ENCODE measurements around the gene METRN.

The METRN gene

DNA sequence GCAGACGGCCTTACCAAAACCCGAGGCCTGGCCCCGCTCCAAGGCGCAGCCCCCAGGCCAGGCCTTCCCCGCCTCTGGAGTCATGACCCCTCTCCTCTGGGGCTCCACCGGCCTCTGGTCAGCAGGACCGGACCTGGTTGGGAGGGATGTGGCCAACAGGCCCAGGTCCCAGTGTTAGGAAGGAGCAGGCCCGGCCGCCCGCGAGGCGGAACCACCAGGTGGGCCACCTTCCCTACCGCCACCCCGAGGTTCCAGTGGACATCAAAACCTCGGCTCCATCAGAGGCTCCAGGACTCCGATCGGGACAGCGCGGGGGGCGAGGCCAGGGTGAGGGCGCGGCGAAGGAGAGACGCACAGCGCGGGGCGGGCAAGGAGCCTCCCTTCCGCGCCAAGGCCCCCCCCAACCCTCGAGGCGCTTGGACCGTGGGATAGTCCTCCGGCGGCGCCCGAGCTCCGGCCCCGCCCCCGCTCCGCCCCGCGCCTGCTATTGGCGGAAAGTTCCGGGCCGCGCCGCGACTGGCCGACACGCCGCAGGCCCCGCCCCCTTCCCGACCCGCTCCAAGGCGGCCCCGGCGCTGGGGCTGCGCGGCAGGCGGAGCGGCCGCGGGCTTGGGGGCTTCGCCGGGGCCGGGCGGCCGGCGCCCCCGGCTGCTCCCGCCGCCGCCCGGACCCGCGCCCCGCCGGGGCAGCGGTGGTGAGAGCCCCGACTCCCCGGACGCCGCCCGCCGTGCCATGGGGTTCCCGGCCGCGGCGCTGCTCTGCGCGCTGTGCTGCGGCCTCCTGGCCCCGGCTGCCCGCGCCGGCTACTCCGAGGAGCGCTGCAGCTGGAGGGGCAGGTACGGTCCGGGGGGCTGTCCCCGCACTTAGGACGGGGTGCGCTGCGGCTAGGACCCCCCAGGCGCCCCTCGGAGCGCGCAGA lies at the start of gene METRN:
METRN (plus strand) TSS at position 561 of the 919 bp plus-strand sequence; CDS start at position 733, 172 bp downstream.
- FAIRE-seq (peak; percentile 87), DNase-seq (ENCODE audit: insufficient read length, low spot score) (peak; percentile 84)

DNA sequence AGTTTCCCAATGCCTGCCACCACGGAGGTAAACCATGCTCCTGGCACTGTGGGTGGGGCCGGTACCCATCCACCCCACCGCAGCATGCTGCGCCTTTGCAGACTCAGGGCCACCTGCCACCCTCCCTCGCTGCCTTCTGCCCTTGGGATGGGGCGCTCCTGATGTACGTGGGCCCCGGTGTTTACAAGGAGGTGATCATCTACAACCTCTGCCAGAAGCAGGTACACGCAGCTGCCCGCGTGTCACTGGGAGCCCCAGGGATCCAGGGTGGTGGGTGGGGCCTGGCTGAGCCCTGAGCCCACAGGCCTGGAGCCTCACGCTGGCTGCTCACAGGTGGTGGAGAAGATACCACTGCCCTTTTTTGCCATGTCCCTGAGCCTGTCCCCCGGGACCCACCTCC lies 48.3 kb upstream of the METRN start:
- no peak for DNase-seq (ENCODE audit: insufficient read length, low spot score)
- no peak for FAIRE-seq

DNA sequence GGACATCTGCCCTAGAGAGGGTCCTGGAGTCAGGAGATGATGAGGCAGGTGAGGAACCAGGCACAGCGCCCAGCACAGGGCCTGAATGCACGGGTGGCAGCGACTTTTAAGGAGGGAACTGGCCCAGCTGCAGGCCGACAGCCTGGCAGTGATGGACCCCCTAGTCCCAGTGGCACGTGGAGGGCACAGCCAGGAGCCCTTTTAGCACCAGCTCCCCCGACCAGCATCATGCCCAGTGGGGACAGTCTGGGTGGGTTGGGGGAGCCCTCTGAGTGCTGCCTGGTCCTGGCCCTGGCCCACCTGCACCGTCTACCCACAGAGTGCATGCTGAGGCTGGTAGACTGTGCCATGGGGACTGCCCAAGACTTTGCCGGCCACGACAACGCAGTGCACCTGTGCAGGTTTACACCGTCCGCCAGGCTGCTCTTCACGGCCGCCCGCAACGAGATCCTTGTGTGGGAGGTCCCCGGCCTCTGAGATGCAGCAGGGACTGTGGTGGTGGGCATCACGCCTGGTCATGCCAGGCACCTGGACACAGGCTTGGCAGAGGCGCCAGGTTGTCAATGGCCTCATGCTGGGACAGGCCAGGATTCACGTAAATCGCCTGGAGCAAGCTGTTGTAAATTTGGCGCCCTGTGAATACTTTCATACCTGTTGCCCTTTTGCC lies 47.7 kb upstream of the METRN start:
- peak; percentile 42 for FAIRE-seq
- no peak for DNase-seq (ENCODE audit: insufficient read length, low spot score)

DNA sequence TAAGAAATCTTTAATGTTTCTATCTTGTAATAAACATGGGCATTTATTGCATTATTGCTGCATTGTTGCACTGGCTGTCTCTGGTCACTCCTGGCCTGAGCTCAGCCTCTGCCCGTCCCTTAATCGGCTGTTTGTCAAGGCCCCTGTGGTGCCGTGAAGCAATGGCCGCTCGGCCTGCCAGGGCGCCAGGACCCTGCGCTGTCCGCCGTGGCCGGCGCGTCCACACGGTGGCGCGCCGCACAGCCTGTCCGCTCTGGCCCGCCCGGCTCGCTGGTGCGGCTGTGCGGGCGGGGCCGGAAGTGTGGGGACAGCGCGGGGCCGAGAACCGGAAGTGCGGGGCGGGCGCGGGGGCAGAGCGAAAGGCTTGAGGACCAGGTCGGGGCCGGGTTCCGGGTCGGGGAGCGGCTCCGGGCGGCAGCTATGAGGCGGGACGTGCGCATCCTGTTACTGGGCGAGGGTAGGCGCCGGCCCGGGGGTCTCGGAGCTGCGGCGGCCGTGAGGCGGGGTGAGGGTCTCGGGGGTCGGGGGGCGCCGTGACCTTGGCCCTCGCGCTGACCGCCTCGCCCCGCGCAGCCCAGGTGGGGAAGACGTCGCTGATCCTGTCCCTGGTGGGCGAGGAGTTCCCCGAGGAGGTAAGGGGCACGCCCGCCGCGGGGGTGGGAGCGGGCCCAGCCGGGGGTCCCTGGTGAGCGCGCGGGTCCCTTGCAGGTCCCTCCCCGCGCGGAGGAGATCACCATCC lies 47.0 kb upstream of the METRN start, which contains the start of gene RHOT2:
RHOT2 (plus strand) TSS at position 353 of the 739 bp plus-strand sequence; CDS start at position 421, 68 bp downstream.
- peak; percentile 99 for FAIRE-seq

DNA sequence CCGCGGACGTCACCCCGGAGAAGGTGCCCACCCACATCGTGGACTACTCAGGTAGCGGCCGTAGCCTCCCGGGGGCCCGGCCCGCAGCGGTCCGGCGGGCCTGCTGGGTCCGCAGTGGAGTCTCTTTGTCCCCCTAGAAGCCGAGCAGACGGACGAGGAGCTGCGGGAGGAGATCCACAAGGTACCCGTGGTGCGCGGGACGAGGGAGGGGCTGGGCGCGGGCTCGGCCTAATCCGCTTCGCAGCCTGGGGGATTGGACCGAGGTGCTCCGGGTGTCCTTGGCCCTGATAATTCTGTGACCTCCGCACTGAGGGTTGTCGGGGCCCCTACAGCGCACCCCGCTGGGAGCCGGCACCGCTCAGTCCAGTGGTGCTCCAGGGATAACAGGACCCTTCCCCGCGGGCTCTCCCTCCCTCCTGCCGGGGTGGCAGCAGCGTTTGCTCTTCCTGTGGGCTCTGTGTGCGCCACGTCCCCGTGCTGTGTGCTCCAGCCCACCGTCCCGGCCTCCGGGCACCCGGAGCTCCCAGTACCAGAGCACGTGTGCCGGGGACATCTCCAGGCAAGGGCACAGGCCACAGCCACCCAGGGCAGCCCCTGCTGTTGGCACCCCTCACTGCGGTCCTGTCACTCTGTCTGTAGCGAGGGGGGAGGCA lies 46.3 kb upstream of the METRN start:
- DNase-seq (ENCODE audit: insufficient read length, low spot score) (no peak), FAIRE-seq (no peak)

More for the DNA sequence above, 47.0 kb upstream of the METRN start, which contains the start of gene RHOT2:
- DNase-seq (ENCODE audit: insufficient read length, low spot score): peak; percentile 84

DNA sequence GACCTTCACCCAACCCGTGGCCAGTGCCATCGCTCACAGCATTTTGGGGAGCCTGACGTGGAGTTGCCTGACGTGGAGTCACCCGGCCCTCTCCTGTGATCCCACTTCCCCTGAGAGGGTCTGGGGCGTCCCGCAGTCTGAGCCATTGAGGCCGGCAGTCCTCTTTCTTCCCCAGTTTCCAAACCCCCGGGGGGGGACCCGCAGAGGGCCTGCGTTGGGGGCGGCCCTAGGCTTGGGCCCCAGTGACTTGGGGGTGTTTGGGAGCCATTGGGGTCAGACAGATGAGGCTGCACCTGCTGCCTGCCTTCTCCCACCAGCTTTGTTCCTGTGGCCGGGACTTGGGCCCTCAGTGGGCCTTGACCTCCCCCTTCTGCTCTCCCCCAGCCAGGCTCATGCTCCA lies 45.3 kb upstream of the METRN start:
- FAIRE-seq (no peak), DNase-seq (ENCODE audit: insufficient read length, low spot score) (no peak)

DNA sequence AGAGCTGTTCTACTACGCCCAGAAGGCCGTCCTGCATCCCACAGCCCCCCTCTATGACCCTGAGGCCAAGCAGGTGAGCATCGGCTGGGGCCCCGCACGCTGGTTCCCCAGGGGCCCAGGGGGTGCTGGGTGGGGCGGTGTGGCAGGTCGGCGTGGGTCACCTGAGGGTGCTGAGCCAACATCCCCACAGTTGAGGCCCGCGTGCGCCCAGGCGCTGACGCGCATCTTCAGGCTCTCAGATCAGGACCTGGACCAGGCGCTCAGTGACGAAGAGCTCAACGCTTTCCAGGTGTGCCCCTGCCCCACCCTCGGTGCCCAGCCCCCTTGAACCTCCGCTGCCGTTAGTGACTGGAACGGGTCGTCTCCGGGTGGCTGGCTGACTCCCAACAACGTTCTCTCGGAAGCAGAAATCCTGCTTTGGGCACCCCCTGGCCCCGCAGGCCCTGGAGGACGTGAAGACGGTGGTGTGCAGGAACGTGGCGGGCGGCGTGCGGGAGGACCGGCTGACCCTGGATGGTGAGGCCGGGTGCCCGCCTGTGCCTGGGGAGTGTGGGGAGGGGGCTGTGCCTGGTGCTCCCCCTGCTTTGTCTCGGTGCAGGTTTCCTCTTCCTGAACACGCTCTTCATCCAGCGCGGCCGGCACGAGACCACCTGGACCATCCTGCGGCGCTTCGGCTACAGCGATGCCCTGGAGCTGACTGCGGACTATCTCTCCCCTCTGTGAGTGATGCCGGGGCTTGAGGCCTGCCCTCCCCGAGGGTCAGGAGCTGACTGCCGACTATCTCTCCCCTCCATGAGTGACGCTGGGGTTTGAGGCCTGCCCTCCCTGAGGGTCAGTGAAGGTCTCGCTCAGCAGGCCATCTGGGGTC lies 44.2 kb upstream of the METRN start:
- no peak for FAIRE-seq

DNA sequence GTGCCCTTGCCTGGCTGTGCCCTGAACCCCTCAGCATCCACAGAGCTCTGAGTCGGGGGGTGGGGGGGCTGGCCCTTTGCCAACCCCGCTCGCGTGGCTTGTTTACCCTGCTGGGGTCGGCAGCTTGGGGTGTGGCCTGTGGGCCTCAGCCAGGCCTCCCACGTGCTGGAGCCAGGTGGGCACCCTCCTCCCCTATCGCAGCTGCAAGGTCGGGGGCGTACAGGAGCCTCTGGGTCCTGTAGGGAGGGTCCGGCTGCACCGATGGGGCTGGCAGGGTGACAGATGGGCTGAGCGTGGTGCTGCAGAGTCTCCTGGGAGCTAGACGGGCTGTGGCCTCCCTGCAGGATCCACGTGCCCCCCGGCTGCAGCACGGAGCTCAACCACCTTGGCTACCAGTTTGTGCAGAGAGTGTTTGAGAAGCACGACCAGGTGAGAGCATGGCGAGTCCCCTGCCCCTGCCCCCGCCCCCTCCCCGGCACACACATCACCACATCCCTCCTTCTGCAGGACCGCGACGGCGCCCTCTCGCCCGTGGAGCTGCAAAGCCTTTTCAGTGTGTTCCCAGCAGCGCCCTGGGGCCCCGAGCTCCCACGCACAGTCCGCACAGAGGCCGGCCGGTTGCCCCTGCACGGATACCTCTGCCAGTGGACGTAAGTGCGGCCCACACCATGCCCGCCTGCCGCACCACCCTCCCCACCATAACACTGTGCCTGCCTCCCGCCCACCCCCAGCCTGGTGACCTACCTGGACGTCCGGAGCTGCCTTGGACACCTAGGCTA lies 43.4 kb upstream of the METRN start:
- FAIRE-seq: no peak
- no peak for DNase-seq (ENCODE audit: insufficient read length, low spot score)

More for the DNA sequence above, 44.2 kb upstream of the METRN start:
- no peak for DNase-seq (ENCODE audit: insufficient read length, low spot score)

DNA sequence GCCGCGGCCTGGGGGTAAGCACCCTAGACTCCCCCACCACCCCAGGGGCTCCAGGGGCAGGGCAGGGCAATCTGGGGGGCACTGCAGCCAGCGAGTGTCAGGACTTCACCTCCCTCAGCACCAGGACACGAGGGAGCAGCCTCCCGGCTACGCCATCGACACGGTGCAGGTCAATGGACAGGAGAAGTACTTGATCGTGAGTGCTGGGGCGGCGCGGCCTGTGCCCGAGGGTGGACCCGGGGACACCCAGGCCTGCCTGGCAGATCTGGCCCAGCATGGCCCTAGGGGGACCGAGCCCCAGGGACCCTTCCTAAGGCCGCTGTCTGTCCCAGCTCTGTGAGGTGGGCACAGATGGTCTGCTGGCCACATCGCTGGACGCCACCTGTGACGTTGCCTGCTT lies 42.5 kb upstream of the METRN start:
- no peak for DNase-seq (ENCODE audit: insufficient read length, low spot score)
- FAIRE-seq: no peak

DNA sequence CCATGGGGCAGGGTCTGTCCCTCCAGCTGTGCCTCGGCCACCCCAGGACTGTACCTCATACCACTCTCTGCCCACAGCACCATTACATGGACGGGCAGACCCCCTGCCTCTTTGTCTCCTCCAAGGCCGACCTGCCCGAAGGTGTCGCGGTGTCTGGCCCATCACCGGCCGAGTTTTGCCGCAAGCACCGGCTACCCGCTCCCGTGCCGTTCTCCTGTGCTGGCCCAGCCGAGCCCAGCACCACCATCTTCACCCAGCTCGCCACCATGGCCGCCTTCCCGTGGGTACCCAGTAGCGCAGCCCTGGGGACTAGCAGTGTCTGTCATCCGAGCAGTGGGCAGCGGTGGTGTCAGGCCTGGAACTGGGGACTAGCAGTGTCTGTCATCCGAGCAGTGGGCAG lies 42.1 kb upstream of the METRN start:
- no peak for DNase-seq (ENCODE audit: insufficient read length, low spot score)
- no peak for FAIRE-seq

DNA sequence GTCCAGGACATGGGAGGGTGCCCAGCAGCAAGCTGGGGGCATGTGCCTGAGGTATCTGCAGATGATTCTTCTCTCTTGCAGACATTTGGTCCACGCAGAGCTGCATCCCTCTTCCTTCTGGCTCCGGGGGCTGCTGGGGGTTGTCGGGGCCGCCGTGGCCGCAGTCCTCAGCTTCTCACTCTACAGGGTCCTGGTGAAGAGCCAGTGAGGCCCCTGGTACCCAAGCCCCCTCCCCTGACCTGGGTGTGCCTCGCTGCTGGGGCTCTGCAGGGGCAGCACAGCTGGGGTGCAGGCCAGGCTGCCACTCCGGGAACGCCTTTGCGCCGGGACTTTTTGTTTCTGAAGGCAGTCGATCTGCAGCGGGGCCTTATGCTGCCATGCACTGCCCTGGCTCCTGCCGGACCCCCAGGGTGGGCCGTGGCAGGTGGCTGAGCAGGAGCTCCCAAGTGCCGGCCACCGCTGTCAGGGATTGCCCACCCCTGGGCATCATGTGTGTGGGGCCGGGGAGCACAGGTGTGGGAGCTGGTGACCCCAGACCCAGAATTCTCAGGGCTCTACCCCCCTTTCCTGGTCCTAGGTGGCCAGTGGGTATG lies 41.4 kb upstream of the METRN start:
- DNase-seq (ENCODE audit: insufficient read length, low spot score) (no peak), FAIRE-seq (no peak)

DNA sequence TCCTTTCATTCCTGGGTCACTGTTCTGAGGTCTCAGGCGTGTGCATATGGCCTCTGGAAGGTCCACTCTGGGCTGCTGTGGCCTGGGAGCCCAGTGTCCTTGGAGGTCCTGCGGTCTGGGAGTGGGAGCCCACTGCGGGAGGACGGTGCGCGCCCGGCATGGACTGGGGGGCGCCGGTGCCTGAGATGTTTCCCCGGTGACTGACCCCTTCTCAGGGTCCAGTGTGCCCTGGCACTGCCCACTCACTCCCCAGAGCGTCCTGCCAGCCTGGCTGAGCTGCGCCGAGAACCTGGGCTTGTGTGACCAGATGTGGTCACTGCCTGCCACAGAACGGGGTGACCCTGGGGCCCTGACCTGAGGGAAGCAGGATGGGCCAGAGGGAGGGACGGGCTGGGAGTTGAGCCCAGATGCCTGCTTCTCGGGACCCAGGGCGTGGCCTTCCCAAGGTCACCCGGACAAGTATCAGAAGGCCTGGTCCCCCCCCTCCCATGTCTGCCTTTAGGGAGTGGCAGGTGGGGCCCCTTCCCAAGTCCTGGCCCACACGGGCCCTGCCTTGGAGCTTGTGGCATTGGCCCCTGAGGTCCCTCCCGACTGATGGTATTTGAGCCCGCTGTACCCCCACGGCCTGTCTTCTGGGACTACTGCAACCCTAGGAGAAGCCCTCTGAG lies 40.6 kb upstream of the METRN start:
- no peak for FAIRE-seq
- no peak for DNase-seq (ENCODE audit: insufficient read length, low spot score)

DNA sequence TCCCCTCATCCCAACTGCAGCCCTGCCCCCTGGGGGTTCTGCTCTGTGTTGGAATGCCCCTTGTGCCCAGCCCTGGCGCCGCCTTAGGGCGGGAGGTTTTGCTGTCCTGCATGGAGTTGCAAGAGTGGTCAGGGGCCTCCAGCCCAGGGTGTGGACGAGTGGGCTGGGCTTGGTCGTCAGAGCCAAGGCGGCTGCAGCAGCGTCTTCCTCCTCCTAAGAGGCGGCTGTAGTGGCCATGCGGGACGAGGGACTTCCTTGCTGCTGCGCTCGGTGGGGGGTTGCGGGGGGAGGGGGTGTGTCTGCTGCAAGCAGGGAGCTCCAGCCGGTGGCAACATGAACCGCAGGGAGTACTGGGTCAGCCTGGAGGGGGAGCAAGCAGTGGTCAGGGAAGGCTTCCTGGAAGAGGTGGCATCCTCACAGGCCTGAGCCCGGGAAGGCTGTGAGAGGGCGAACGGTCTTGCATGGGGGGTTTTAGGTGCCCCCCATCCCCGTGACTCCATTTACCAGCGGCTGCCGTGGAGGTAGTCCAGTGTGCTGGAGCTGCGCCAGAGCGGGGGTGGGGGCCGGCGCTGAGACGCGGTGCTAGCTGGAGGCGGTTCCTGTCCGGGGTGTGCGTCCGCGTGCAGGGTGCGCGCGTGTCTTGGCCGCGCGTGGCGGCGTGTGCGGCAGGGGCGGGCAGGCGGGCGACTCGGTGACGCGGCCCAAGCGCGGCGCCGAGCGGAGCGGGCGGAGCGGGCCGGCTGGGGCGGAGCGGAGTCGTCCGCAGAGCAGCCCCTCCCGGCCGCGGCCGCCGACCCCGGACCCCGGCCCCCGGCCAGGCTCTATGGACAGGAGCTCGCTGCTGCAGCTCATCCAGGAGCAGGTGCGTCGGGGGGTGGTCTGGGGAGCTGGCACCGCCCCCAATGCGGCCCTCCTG lies 39.7 kb upstream of the METRN start, which contains the start of gene RHBDL1:
RHBDL1 (plus strand) TSS at position 704 of the 916 bp plus-strand sequence; CDS start at position 824, 120 bp downstream.
- DNase-seq (ENCODE audit: insufficient read length, low spot score) (no peak), FAIRE-seq (no peak)

DNA sequence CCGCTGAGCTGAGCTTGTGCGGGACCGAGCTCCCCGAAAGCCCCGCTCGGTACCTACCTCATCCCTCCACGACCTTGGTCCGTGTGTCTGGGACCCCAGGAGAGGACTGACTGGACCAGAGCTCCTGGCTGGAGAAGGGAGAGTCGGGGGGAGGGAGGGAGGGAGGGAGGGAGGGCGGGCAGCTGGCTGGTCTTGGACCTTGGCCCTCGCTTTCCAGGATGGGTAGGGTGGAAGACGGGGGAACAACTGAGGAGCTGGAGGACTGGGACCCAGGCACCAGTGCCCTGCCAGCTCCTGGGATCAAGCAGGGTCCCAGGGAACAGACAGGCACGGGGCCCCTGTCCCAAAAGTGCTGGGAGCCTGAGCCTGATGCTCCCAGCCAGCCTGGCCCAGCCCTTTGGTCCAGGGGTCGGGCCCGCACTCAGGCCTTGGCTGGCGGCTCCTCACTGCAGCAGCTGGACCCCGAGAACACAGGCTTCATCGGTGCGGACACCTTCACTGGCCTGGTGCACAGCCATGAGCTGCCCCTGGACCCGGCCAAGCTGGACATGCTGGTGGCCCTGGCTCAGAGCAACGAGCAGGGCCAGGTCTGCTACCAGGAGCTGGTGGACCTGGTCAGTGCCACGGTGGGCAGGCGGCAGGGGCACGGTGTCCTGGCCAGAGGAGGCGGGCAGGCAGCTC lies 38.9 kb upstream of the METRN start:
- DNase-seq (ENCODE audit: insufficient read length, low spot score) (no peak), FAIRE-seq (no peak)

DNA sequence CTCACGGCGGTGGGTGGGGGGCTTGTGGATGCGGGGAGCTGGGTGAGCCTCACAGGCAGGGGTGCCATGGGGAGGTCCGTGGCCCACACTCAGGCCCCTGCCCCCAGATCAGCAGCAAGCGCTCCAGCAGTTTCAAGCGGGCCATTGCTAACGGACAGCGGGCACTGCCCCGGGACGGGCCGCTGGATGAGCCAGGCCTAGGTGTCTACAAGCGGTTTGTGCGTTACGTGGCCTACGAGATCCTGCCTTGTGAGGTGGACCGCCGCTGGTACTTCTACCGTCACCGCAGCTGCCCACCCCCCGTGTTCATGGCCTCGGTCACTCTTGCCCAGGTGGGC lies 38.4 kb upstream of the METRN start:
- DNase-seq (ENCODE audit: insufficient read length, low spot score): no peak
- FAIRE-seq: no peak

DNA sequence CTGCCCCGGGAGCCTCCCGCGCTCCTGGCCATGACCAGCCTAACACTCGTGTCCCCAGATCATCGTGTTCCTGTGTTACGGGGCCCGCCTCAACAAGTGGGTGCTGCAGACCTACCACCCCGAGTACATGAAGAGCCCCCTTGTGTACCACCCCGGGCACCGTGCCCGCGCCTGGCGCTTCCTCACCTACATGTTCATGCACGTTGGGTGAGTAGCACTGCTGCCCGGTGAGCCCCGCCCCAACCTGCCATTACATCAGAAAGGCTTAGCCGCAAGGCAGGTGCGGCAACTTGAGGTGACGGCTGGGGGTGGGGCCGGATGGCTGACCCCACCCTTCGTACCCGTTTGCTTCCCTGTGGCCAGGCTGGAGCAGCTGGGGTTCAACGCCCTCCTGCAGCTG lies 38.0 kb upstream of the METRN start:
- FAIRE-seq (no peak), DNase-seq (ENCODE audit: insufficient read length, low spot score) (no peak)
